H1 (cell line): Measurements from ENCODE around the gene SLC17A5. TPM values are rescaled to one million over a fixed set of nuclear protein-coding genes. Genes with fewer than 3 reads are reported as not detected.

ENCODE experiments used
- SP4 ChIP-seq: IDR thresholded peaks from 2 replicates; pipeline ENCODE4 v1.6.1; 2012; ENCODE audit warnings: low read length, inconsistent platforms
- polyA plus RNA-seq, 7 experiments: library from polyadenylated mRNA; depleted of rRNA in 3 of 7; stranded (reverse) in 5 of 7; unstranded in 2 of 7; fragments of >200 nt in 5 of 7; fragments of 200-250 nt in 2 of 7; gene quantifications; 1 replicate in 5 of 7; 2 replicates in 1 of 7; 4 replicates in 1 of 7; pipeline versions ENCODE4 v1.2.1 to v1.2.3, GENCODE V29; 2011 to 2013; ENCODE audit warnings: missing spikeins in 2 of 7, mixed read lengths in 2 of 7
- total RNA-seq: library from RNA; stranded (reverse); fragmentation: NEBNext Ultra II Directional; extraction: Animal tissue kit (Norgen Biotek cat#: 25700); gene quantifications from 2 replicates; pipeline ENCODE4 v1.2.1, GENCODE V29; 2021

Gene SLC17A5
- total and polyA plus RNA-seq, 2 of the 8 experiments (the other 6 are each of a cell fraction or from before 2014, with no cell fraction given): 11.0 to 11.9 TPM

GRCh38 chr6:73667798-73668197, 14.0 kb upstream of the SLC17A5 start (continued):
- no peak for TF ChIP-seq SP4
